Thymus (tissue), 11 donors: ENCODE measurements around the gene DIP2C. TPM values are rescaled to one million over a fixed set of nuclear protein-coding genes. Genes with fewer than 3 reads are reported as not detected.
"Not testable (repeated sequence)": the region's sequence is repeated elsewhere in the genome, so short reads cannot be mapped to it uniquely, and the experiment has no call there.

Source experiments
- DNase-seq, 9 donors: peaks; one replicate each; pipeline ENCODE4 v3.0.0-alpha.2; 2013; ENCODE audit warnings: low spot score in 9 of 9, low read depth in 6 of 9, missing footprints in 1 of 9
- H3K27ac ChIP-seq, 2 donors: one replicate each; pipeline ENCODE4 v1.5.1; 2013; ENCODE audit warnings: control low read depth in 1 of 2, low read depth in 1 of 2, low read length in 1 of 2, mild to moderate bottlenecking in 1 of 2, moderate library complexity in 1 of 2
- H3K27me3 ChIP-seq, 2 donors: one replicate each; pipeline ENCODE4 v1.5.1; 2013; ENCODE audit warnings: low read length in 1 of 2; ENCODE audit not compliant: control insufficient read depth in 2 of 2, insufficient read depth in 1 of 2
- H3K36me3 ChIP-seq, 2 donors: one replicate each; pipeline ENCODE4 v1.5.1; 2013; ENCODE audit warnings: low read length in 1 of 2, mild to moderate bottlenecking in 1 of 2, moderate library complexity in 1 of 2; ENCODE audit not compliant: control insufficient read depth in 2 of 2, insufficient read depth in 2 of 2
- H3K4me1 ChIP-seq, 2 donors: one replicate each; pipeline ENCODE4 v1.5.1; 2013; ENCODE audit warnings: low read length in 2 of 2; ENCODE audit not compliant: control insufficient read depth in 2 of 2, insufficient read depth in 2 of 2
- H3K4me3 ChIP-seq, 2 donors: one replicate each; pipeline ENCODE4 v1.5.1; 2013; ENCODE audit warnings: low read length in 2 of 2, control low read depth in 1 of 2, mild to moderate bottlenecking in 1 of 2
- H3K9me3 ChIP-seq, 2 donors: one replicate each; pipeline ENCODE4 v1.5.1; 2013; ENCODE audit warnings: low read length in 1 of 2, mild to moderate bottlenecking in 1 of 2; ENCODE audit not compliant: control insufficient read depth in 2 of 2, insufficient read depth in 1 of 2
- WGBS: extraction: QIAGEN DNeasy Blood & Tissue Kit; methylation state at CpG from one replicate; pipeline ENCODE4 v1.1.7; 2013; 5-methylcytosine and 5-hydroxymethylcytosine counted together
- polyA plus RNA-seq: library from polyadenylated mRNA; stranded (reverse); fragments of 200-250 nt; gene quantifications from one replicate; pipeline ENCODE4 v1.2.3, GENCODE V29; 2013
- total RNA-seq: library from RNA; stranded (reverse); fragments of 120-200 nt; gene quantifications from one replicate; pipeline ENCODE4 v1.2.4, GENCODE V29; 2013
- donor health status: healthy.

Gene DIP2C
- total and polyA plus RNA-seq, 2 donors: 2.2 to 3.4 TPM

DNA sequence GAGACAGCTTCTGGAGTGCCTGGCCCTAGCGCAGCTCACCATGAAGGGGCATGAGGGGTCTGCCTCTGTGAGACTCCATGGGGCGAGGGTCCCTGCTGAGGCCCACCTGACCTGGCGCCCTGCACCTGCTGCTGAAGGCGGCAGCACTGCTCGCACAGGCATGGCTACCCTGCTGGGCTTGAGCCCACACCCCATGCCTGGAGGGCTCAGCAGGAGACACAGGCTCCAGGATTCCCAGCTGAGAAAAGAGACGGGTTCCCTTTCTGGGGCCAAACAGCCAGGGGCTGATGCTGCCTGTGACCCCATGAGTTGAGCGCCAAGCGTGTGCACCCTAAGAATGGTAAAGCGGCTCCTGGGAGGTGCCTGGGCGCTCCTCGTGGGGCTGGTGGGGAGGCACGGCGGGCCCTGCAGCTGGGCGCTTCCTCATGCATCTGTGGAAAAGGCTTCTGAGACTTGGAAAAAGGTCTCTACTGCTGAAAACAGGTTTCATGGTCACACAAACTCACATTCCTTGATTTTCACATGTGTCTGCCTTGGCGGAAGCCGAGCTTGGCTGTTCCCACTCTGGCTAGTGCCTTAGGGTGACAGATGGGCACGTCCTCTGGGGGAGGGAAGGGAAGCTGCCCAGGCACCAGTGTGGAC is 320.8 kb downstream of the DIP2C start:
- Histone ChIP-seq H3K27me3 (no peaks in the 10 kb centered on the region), H3K4me3 (no peak overlapping the region), H3K27ac (peak overlapping the region in 1 of 2 donors; percentile 76), H3K36me3 (peaks cover 0 to 2% of the 10 kb centered on the region in 2 donors), H3K4me1 (peaks cover 14 to 74% of the 10 kb centered on the region in 2 donors), H3K9me3 (peaks cover 0 to 27% of the 10 kb centered on the region in 2 donors)
- DNase-seq: no peak
- 96% methylated on average over 17 of the region's 17 CpGs for WGBS

DNA sequence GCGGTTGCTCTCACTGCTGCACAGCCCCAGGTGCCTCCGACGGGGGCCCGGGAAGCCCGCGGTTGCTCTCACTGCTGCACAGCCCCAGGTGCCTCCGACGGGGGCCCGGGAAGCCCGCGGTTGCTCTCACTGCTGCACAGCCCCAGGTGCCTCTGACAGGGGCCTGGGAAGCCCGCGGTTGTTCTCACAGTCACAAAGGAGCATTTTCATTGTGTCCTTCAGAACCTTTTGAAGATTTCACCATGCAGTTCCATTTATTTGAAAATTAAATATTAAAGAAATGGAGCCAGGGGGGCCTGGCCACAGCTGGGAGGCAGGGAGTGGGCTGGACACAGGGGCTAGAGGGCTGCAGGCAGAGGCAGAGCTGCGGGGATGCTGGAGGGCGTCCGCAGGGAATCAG is 321.4 kb downstream of the DIP2C start:
- peak in 1 of 9 donors; percentile 49 for DNase-seq
- H3K27me3 ChIP-seq, H3K4me3 ChIP-seq, H3K36me3 ChIP-seq: not testable (repeated sequence)
- Histone ChIP-seq H3K4me1 (peaks cover 10 to 68% of the 10 kb centered on the region in 2 donors), H3K9me3 (peaks cover 0 to 27% of the 10 kb centered on the region in 2 donors), H3K27ac (peak overlapping the region in 1 of 2 donors; percentile 76)
- 90% methylated on average over 10 of the region's 16 CpGs for WGBS

DNA sequence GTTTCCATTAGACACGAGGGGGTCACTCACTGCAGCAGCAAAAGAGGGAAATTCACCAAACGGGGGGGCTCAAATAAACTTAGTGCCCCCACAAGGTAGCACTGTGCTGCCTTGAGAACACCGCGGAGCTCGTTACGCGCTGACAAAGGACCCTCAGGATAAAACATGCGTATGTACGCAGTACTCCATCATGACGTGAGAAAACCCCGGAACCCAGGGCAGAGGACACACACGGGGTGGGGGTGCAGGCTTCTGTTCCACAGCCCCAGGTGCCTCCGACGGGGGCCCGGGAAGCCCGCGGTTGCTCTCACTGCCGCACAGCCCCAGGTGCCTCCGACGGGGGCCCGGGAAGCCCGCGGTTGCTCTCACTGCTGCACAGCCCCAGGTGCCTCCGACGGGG is 321.8 kb downstream of the DIP2C start:
- 85% methylated on average over 21 of the region's 25 CpGs for WGBS
- Histone ChIP-seq H3K36me3 (peaks cover 0 to 2% of the 10 kb centered on the region in 2 donors), H3K27me3 (no peaks in the 10 kb centered on the region), H3K27ac (peak overlapping the region in 1 of 2 donors; percentile 70), H3K4me3 (no peak overlapping the region), H3K4me1 (peaks cover 6 to 64% of the 10 kb centered on the region in 2 donors), H3K9me3 (peaks cover 0 to 27% of the 10 kb centered on the region in 2 donors)
- DNase-seq: peak in 1 of 9 donors; percentile 55

DNA sequence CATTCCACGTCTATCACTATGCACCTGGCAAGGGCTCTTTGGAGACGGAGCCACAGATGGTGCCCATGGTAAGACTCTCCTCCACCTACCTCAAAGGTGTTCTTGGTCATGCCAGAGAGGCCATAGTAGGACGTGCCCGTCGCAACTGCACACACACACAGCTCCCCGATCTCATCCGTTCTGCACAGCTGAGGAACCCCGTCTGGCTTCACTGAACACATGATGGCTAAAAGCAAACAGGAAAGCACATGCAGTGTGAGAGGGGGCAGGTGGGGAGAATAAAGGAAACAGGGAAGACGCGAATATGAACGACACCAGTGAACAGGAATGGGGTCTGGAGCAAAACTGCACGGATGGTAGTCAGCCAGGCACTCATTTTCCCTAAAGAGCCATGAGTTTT is 323.3 kb downstream of the DIP2C start:
- Histone ChIP-seq H3K4me1 (peaks cover 0 to 54% of the 10 kb centered on the region in 2 donors), H3K27me3 (peaks cover 0 to 2% of the 10 kb centered on the region in 2 donors), H3K36me3 (peaks cover 0 to 2% of the 10 kb centered on the region in 2 donors), H3K27ac (no peak overlapping the region), H3K9me3 (peaks cover 0 to 24% of the 10 kb centered on the region in 2 donors), H3K4me3 (no peak overlapping the region)
- 96% methylated on average over 12 of the region's 12 CpGs for WGBS
- no peak for DNase-seq

DNA sequence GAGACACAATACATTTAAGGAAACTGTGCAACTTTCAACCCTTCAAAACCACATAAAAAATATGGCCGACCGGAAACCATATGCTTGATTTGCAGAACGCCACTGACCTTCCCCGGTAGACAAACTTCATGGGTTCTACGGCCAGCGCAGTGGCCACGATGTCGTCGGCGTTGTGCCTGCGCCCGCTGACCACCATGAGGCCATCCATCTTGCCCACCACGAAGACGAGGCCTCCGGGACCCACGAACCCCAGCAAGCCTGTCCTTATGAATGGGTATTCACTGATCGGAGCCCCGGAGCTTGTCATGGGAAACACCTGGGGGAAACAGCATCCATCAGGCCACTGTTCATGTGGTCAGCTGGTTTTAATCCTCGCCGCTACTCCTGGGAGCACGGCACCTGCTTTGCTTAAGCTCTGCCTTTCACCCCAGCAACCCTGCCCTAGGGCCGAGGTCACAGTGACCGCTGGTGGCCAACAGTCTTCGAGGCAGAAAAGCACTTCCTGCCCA is 325.1 kb downstream of the DIP2C start:
- H3K9me3 ChIP-seq: peaks cover 0 to 23% of the 10 kb centered on the region in 2 donors
- peaks cover 0 to 2% of the 10 kb centered on the region in 2 donors for H3K36me3 ChIP-seq

DNA sequence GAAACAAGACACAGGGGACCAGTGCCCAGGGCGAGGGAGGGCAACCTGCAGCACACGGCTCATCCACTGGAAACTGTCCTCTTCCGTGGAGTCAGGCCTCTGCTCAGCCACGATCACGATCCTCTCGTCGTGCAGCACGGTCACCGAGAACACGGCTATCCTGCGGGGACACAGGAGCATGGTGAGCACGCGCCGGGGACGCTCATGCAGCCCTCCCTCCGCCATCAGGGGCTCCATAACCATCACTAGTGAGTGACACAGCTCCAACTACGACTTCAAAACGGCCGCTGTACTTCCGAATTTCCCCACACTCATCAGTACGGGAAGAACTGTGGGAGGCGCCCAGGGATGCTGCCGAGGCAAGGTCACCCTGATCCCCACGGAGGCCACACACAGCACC is 326.3 kb downstream of the DIP2C start:
- Histone ChIP-seq H3K4me1 (peaks cover 0 to 31% of the 10 kb centered on the region in 2 donors), H3K36me3 (peaks cover 0 to 2% of the 10 kb centered on the region in 2 donors), H3K9me3 (peaks cover 0 to 15% of the 10 kb centered on the region in 2 donors), H3K4me3 (no peak overlapping the region), H3K27ac (no peak overlapping the region), H3K27me3 (peaks cover 0 to 7% of the 10 kb centered on the region in 2 donors)
- 97% methylated on average over 24 of the region's 24 CpGs for WGBS
- no peak for DNase-seq

More for the DNA sequence above, 325.1 kb downstream of the DIP2C start:
- H3K27me3 ChIP-seq: peaks cover 0 to 3% of the 10 kb centered on the region in 2 donors
- no peak for DNase-seq
- H3K4me1 ChIP-seq: peaks cover 0 to 42% of the 10 kb centered on the region in 2 donors
- no peak overlapping the region for H3K4me3 ChIP-seq
- H3K27ac ChIP-seq: no peak overlapping the region
- WGBS: 96% methylated on average over 24 of the region's 24 CpGs

DNA sequence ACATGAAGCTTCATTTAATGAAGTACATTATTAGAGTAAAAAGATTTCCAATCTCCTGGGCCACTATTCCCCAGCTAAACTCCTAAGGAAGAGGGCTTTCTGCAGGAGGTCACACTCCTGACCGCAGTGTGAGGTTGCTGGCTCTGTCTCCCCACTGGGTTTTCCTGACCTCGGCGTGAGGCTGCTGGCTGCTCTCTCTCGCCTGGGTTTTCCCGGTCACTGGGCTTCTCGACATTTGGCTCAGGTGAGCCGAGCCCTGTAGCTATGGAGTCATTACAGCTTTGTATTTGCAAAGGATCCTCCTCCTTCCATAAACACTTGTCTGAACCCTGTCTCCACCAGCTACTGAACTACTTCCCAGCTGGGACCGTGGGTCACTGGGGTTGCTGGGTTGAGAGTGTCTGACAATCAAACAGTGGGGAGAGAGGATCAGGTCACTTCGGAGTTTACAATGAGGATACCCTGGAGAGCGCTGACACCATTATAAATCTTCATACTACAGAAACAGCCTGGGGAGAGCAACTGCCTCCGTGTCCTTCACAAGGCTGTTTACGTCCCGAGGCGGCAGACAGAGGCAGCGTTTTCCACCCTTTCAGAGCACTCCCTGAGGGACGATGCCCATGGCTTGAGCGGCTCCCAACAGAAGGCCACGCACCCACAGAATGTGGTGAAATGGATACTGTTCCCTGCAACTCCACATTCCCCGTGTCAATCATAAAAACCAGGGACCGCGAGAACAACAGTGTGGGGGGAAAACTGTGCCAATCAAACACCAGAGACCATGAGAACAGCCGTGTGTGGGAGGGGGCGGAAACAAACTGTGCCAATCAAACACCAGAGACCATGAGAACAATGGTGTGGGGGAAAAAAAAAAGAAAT is 328.0 kb downstream of the DIP2C start:
- Histone ChIP-seq H3K27ac (no peak overlapping the region), H3K4me1 (peaks cover 0 to 20% of the 10 kb centered on the region in 2 donors), H3K9me3 (no peaks in the 10 kb centered on the region), H3K27me3 (peaks cover 0 to 12% of the 10 kb centered on the region in 2 donors), H3K4me3 (no peak overlapping the region), H3K36me3 (peaks cover 0 to 2% of the 10 kb centered on the region in 2 donors)
- 85% methylated on average over 23 of the region's 23 CpGs for WGBS
- DNase-seq: no peak

DNA sequence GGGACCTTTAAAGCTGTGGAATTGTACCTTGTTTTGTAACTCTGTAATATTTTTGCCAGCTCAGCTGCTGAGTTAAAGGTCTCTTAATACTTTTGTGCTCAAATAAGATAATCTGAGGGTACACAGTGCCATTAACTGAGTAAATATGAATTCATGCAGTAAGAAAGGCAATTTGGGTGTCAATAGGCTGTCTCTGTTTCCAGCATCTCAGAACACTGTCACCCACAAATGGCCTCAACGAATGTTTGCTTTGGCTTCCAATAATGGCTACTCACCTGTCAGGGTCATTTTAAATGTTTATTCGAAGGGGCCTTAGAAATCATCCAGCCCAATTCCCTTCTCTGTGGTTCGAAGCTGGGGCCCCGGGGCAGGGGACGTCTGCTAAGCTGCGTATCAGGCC is 328.8 kb downstream of the DIP2C start:
- H3K4me1 ChIP-seq: peaks cover 0 to 12% of the 10 kb centered on the region in 2 donors
- 88% methylated on average over 6 of the region's 6 CpGs for WGBS
- H3K4me3 ChIP-seq: no peak overlapping the region
- H3K36me3 ChIP-seq: peaks cover 0 to 2% of the 10 kb centered on the region in 2 donors
- no peak for DNase-seq
- H3K9me3 ChIP-seq: no peaks in the 10 kb centered on the region
- H3K27ac ChIP-seq: no peak overlapping the region
- peaks cover 0 to 16% of the 10 kb centered on the region in 2 donors for H3K27me3 ChIP-seq

DNA sequence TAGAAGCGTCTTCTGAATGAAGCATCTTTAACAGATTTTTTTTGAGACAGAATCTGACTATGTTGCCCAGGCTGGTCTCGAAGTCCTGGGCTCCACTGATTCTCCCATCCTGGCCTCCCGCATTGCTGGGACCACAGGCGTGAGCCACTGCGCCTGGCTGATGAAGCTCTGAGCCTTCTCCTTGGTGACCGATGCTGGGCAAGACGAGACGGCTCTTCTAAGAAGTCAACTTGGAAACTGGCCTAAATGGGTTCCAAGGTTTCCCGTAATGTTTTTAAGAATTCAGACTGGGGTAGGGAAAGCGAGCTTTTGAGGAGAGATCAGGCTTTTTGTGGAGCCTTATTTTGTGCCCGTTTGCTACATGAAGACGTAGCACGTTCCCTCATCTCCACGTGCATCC is 329.7 kb downstream of the DIP2C start:
- H3K9me3 ChIP-seq: no peaks in the 10 kb centered on the region
- H3K27me3 ChIP-seq: peaks cover 0 to 17% of the 10 kb centered on the region in 2 donors
- no peak overlapping the region for H3K27ac ChIP-seq
- DNase-seq: no peak
- no peaks in the 10 kb centered on the region for H3K36me3 ChIP-seq
- H3K4me1 ChIP-seq: peaks cover 0 to 10% of the 10 kb centered on the region in 2 donors
- 96% methylated on average over 14 of the region's 14 CpGs for WGBS
- H3K4me3 ChIP-seq: no peak overlapping the region
